GM21619 (cell line): ENCODE results near the gene RNF187.

ENCODE experiments used
- ATAC-seq: cut with Tn5 transposase; IDR thresholded peaks from one replicate; pipeline ENCODE4 v1.9.1; 2021; ENCODE audit not compliant: unreplicated experiment

RNF187 gene

GRCh38 chr1:228507961-228508652 is 20.9 kb downstream of the RNF187 start:
- ATAC-seq = no peak

GRCh38 chr1:228508840-228509415 is 21.7 kb downstream of the RNF187 start:
- no peak for ATAC-seq

GRCh38 chr1:228510101-228510802 is 23.1 kb downstream of the RNF187 start:
- no peak for ATAC-seq

- ATAC-seq = no peak
Observed at GRCh38 chr1:228510803-228511413, 23.7 kb downstream of the RNF187 start.

DNA sequence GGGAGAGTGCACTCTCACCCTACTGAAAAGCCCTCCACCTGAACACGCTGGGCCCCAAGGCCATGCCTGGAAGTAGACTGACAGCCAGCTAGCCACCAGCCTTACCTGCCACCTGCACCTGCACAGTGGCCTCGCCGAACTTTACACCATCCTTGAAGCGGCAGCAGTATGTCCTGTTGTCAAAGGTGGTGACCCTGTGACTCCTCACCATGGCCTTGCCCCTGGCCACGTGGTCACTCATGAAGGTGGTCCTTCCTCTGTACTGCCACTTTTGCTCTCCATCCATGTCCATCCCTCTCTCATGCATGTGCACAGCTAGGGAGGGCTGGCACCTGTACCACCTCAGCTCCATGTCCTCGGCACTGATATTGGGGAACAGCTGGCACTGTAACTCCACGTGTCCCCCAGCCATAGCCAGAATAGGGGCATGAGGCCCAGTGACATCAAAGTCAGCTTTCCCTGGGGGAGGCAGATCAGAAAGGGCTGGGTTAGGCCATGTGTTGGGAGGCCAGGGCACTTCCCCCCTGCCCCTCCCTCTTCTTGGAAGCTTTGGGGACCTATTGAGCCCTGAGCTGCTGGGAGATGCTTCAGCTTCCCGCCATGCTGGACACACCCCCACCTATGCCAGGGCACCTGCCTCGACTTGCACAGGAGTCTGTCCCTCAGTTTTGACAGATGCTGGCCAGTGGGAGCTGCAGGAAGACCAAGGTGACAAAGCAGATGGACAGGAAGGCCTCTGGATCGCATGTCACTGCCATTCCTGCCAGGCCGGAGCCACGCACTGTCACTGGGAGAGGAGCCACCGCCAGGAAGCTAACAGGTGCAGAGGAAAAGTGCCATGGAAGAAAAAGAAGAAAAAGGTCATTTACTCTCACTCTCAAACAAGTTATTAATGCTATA is 24.6 kb downstream of the RNF187 start:
- no peak for ATAC-seq

DNA sequence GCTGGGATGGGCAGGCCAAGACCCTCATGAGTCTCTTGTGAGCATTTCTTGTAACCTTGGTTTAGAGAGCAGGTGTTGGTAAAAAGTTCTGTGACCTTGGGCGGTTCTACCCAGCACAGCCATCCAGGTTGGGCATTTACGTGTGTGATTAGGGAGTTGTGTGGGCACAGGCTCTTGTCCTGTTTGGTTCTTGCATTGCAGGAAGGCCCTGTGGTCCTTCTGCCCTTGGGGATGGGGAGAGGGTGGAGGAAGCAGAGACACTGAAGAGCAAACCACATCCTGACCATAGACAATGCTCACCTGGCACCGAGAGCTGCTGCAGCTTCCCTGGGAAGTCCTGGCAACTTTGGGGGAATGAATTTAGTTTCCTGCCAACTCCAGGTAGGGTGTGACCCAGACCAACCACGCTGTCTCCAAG is 25.6 kb downstream of the RNF187 start:
- ATAC-seq = no peak

DNA sequence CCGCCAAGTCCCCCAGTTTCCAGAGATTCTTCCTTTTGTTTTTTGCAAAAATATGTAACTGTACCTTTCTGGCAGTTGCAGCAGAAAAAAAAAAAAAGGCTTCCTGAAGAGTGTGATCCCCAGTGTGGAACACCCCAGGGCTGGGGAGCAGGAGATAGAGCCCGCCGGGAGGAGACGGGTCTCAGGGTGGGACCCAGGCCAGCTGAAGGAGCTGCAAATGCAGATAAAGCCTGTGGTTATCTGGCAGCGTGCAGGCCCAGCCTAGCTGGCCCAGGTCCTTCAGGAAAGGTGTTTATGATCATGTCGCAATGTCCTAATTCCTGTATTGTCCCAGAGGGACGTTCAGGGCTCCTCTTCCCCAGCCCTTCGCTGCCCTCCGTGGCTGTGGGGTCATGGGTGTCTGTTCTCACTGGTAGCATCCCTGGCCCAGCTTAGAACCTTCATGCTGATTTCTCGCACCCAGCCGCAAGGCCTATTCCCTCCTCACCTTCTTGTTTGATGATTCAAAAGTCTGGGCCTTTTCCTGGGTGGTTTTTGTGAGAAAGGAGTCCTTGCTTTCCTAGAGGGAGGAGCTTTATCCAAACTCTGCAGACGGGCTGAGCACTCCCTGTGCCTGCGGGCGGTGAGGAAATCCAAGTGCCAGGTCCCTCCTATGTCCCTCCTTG is 26.2 kb downstream of the RNF187 start:
- no peak for ATAC-seq

DNA sequence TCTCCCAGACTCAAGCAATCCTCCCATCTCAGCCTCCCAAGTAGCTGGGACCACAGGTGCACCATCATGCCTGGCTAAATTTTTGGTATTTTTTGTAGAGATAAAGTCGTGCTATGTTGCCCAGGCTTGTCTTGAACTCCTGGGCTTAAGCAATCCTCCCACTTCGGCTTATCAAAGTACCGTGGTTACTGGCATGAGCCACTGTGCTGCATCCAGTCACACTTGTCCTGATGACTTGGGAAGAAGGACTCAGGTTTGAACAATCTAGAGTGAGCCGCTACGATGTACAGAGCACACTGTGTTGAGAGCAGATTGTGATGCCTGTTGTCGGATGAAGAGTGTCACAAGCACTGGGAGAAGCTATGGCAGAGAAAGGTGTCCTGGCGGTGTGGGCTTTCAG is 27.2 kb downstream of the RNF187 start:
- no peak for ATAC-seq

- no peak for ATAC-seq
Observed at GRCh38 chr1:228515200-228515834, 28.1 kb downstream of the RNF187 start.

GRCh38 chr1:228517655-228518054 is 30.5 kb downstream of the RNF187 start:
- ATAC-seq = no peak

DNA sequence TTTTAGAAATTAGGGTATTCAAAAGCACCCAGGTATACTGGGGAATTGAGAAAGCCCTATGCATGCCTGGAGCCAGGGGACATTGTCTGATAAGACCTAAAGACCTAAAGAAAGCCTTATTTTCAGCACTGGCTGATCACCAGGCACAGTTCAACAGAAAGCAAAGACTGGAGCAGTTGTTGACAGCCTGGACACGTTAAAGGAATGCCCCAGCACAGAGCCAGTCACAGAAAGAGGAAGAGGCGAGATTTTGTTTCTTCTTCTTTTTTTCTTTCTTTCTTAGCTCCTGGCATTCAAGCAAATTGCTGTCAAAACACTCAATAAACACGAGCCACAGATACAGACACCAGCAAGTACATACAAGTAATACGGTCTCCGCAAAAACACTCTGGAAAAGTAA is 40.4 kb downstream of the RNF187 start:
- ATAC-seq = no peak

DNA sequence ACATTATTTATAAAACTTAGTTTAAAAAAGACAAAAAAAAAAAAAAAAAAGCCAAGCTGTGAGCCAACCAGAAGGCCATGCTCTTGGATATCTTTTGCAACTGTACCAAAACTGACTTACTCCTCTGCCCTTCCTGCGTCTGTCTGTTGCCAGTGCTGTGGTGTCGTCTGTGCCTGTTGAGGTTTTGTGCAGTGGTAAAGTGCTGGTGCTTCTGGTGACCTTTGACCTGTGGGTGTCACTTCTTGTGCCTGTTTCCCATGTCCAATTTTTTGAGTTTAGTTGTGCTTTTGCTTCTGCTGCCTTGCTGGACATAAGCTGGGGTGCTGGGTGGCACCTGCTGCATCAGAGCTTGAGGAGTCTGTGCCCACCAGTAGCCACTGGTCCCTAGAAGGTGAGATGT is 41.4 kb downstream of the RNF187 start:
- ATAC-seq = no peak

DNA sequence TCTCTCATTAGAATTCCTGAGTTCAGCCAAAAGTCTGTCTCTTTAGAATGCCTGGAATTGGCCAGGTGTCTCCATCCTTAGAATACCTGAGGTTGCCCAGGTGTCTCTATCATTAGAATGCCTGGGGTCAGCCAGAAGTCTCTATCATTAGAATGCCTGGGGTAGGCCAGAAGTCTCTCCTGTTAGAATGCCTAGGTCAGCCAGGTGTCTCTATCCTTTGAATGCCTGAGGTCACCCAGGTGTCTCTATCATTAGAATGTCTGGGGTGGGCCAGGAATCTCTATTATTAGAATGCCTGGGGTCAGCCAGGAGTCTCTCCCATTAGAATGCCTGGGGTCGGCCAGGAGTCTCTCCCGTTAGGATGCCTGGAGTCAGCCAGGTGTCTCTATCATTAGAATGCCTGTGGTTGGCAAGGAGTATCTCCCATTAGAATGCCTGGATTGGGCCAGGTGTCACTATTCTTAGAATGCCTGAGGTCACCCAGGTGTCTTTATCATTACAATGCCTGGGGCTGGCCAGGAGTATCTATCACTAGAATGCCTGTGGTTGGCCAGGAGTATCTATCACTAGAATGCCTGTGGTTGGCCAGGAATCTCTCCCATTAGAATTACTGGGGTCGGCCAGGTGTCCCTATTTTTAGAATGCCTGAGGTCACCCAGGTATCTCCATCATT is 43.0 kb downstream of the RNF187 start:
- ATAC-seq = no peak

DNA sequence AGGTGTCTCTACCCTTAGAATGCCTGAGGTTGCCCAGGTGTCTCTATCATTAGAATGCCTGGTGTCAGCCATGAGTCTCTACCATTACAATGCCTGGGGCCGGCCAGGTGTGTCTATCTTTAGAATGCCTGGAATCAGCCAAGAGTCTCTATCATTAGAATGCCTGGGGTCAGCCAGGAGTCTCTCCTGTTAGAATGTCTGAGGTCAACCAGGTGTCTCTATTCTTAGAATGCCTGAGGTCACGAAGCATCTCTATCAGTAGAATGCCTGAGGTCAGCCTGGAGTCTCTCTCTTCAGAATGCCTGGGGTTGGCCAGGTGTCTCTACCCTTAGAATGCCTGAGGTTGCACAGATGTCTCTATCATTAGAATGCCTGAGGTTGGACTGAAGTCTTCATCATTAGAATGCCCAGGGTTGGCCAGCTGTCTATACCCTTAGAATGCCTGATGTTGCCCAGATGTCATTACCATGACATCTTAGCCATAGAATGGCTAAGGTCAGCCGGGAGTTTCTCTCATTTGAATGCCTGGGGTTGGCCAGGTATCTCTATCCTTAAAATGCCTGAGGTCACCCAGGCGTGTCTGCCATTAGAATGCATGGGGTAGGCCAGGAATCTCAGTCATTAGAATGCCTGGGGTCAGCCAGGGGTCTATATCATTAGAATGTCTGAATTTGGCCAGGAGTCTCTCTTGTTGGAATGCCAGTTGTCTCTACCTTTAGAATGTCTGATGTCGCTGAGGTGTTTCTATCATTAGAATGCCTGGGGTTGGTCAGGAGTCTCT is 44.0 kb downstream of the RNF187 start:
- ATAC-seq = no peak

DNA sequence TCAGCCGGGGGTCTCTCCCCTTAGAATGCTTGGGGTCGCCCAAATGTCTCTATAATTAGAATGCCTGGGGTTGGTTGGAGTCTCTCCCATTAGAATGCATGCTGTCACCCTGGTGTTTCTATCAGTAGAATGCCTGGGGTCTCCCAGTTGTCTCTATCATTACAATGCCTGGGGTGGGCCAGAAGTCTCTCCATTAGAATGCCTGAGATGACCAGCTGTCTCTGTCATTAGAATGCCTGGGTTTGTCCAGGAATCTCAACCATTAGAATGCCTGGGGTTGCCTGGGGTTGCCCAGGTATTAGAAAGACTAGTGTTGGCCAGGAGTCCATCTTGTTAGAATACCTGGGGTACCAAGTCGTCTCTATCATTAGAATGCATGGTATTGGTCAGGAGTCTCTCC is 51.6 kb downstream of the RNF187 start:
- ATAC-seq = no peak

DNA sequence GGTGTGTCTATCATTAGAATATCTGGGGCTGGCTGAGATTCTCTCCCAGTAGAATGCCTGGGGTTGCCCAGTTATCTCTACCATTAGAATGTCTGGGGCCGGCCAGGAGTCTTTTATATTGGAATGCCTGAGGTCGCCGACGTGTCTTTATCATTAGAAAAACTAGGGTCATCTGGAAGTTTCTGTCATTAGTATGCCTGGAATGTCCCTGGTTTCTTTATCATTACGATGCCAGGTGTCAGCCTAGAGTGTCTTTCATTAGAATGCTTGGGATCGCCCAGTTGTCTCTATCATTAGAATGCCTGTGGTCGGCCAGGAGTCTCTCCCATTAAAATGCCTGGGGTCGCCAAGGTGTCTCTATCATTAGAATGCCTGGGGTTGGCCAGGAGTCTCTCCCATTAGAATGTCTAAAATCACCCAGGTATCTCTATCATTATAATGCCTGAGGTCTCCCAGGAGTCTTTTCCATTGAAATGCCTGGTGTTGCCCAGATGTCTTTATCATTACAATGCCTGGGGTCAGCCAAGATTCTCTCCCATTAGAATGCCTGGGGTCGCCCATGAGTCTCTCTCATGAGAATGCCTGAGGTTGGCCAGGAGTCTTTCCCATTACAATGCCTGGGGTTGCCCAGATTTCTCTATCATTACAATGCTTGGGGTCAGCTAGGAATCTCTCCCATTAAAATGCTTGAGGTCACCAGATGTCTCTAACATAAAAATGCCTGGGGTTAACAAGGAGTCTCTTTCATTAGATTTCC is 53.2 kb downstream of the RNF187 start:
- no peak for ATAC-seq

- ATAC-seq = no peak
Observed at GRCh38 chr1:228541725-228542124, 54.5 kb downstream of the RNF187 start.

DNA sequence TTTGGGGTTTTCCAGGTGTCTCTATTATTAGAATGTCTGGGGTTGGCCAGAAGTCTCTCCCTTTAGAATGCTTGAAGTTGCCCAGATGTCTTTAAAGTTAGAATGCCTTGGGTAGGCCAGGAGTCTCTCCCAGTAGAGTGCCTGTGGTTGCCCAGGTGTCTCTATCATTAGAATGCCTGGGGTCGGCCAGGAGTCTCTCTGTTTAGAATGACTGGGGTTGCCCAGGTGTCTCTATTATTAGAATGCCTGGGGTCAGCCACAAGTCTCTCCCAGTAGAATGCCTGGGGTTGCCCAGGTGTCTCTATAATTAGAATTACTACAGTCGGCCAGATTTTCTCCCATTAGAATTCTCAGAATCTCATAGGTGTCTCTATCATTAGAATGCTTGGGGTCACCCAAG is 55.2 kb downstream of the RNF187 start:
- ATAC-seq = no peak
